ENCODE data around the gene CNPY1. TPM values are rescaled to one million over a fixed set of nuclear protein-coding genes. Genes with fewer than 3 reads are reported as not detected.

Gene CNPY1
- total and polyA plus RNA-seq, 5 experiments from 2014 or later: not detected

DNA sequence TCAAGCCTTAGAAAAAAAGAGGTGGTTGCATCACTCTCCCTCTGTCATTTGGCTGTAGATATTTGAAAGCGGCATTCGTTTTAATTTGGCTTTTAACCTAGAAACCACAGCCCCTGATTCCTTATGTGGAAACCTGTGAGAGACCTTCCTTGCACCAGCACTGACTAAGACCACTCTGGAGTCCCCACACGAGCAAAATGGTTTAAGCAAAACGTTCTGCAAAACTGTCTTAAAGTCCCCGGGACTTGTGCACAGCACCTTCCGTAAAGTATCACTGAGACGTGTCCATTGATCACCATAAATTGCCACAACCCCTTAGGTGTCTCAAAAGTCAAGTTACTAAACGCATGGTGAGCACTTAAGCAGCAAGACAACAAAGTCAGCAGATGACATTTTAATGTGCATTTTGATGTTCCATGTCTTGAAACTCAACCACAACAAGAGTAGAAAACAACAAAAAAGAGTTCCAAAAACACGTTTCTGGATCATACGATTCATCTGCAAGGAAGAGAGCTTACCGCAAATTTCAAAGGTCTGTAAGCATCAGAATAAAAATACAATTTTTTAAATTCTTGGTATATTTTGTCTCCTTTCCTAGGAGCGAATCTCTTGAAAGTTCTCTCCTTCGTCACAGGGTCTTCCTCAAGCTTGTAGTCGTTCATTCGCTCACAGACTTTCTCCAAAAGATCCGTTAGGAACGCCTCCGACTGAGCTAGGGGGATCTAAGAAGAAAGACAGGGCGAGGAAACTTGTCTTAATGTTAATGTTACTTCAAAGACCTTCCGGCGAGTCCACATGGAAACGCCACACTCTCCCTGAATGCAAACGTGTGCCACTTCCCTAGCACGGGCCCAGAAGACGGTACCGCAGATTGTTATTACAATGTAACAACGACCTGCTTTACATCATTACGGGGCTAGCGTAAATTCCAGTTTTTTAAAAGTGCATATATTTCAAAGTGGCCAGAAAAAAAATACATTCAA is 37.7 kb downstream of the CNPY1 start:
- peak overlapping the region in 2 of 10 donors; percentile 3 to 71 for H3K27ac Mint-ChIP-seq
- POLR2A ChIA-PET: no interaction called here
- H3K4me1 Mint-ChIP-seq: peaks cover 8 to 28% (median 18%) of the 10 kb centered on the region in 4 donors
- ATAC-seq (no peak), DNase-seq (no peak)
- H3K4me3 Mint-ChIP-seq: peak overlapping the region in 6 of 10 donors; percentile 10 to 69 (median 60)
- peaks cover 48 to 100% (median 76%) of the 10 kb centered on the region in 5 donors for H3K27me3 Mint-ChIP-seq
- peaks cover 0 to 7% (median 6%) of the 10 kb centered on the region in 3 donors for H3K36me3 Mint-ChIP-seq
- H3K9me3 Mint-ChIP-seq: peaks cover 0 to 18% (median 0%) of the 10 kb centered on the region in 9 donors

DNA sequence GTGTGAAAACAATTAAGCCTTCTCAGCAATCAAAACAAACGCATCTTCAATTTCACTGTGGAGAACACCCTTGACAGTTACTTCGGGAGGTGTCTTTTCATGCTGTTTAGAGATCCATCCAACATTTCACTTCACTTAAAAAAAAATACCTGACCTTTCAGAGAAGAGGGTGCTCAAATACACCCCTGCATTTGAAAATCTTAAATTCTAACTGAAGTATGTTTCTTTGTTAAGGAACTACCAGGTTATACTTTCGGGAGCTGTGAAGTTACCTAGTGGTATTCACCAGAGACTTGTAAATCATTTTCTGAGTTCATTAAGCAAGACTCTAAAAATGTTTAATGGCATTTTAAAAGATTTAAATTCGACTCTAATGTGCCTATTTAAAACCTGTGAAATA is 38.8 kb downstream of the CNPY1 start:
- no peak for DNase-seq
- peaks cover 0 to 18% (median 0%) of the 10 kb centered on the region in 9 donors for H3K9me3 Mint-ChIP-seq
- H3K27me3 Mint-ChIP-seq: peaks cover 52 to 100% (median 81%) of the 10 kb centered on the region in 5 donors
- POLR2A ChIA-PET: no interaction called here
- ATAC-seq: no peak
- H3K27ac Mint-ChIP-seq: no peak overlapping the region
- peaks cover 0 to 7% (median 6%) of the 10 kb centered on the region in 3 donors for H3K36me3 Mint-ChIP-seq
- no peak overlapping the region for H3K4me3 Mint-ChIP-seq
- H3K4me1 Mint-ChIP-seq: peaks cover 8 to 28% (median 18%) of the 10 kb centered on the region in 4 donors

DNA sequence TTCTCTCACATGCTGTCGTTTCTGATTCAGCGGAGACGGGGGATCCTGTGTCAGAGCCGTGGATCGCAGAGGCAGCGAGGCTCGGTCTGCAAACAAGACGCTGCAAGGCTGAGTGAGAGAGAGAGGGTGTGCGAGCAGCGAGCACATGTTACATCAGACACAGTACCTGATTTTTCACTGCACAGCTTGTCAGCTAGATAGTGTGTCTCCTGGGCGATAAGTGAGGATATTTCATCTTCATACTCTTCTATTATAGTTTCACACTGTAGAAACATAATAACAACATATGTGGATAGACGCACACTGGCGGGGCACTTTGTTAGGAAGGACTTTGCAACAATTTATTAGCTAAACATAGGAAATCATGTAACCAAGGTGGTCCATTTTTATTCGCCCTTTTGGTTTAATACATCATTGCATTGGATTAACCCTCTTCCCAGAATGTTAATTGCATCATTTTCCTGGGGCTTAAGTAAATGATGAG is 39.5 kb downstream of the CNPY1 start:
- Mint-ChIP-seq H3K27me3 (peaks cover 51 to 100% (median 78%) of the 10 kb centered on the region in 5 donors), H3K4me1 (peaks cover 8 to 28% (median 18%) of the 10 kb centered on the region in 4 donors), H3K4me3 (peak overlapping the region in 2 of 10 donors; percentile 16 to 37), H3K9me3 (peaks cover 0 to 18% (median 0%) of the 10 kb centered on the region in 9 donors), H3K27ac (no peak overlapping the region), H3K36me3 (peaks cover 0 to 7% (median 6%) of the 10 kb centered on the region in 3 donors)
- POLR2A ChIA-PET: no interaction called here
- ATAC-seq: peak in 1 of 2 donors; percentile 35
- no peak for DNase-seq

GRCh38 chr7:155505422-155505793 is 41.0 kb downstream of the CNPY1 start:
- Mint-ChIP-seq H3K36me3 (peaks cover 0 to 6% (median 5%) of the 10 kb centered on the region in 3 donors), H3K4me1 (peaks cover 8 to 26% (median 18%) of the 10 kb centered on the region in 4 donors), H3K27ac (no peak overlapping the region), H3K4me3 (no peak overlapping the region), H3K9me3 (peaks cover 0 to 15% (median 0%) of the 10 kb centered on the region in 9 donors), H3K27me3 (peaks cover 50 to 100% (median 80%) of the 10 kb centered on the region in 5 donors)
- DNase-seq (no peak), ATAC-seq (no peak)
- POLR2A ChIA-PET: no interaction called here

GRCh38 chr7:155497149-155497901 is 49.0 kb downstream of the CNPY1 start:
- Mint-ChIP-seq H3K4me3 (no peak overlapping the region), H3K9me3 (peaks cover 0 to 3% (median 0%) of the 10 kb centered on the region in 9 donors), H3K4me1 (peaks cover 0 to 10% (median 4%) of the 10 kb centered on the region in 4 donors), H3K36me3 (no peaks in the 10 kb centered on the region), H3K27ac (no peak overlapping the region), H3K27me3 (peaks cover 16 to 52% (median 27%) of the 10 kb centered on the region in 5 donors)
- POLR2A ChIA-PET: no interaction called here
- ATAC-seq: no peak
- DNase-seq: no peak

GRCh38 chr7:155496267-155497005 is 49.9 kb downstream of the CNPY1 start:
- Mint-ChIP-seq H3K27me3 (peaks cover 13 to 50% (median 29%) of the 10 kb centered on the region in 5 donors), H3K4me3 (no peak overlapping the region), H3K27ac (no peak overlapping the region), H3K36me3 (no peaks in the 10 kb centered on the region), H3K4me1 (peaks cover 2 to 17% (median 10%) of the 10 kb centered on the region in 4 donors), H3K9me3 (peaks cover 0 to 3% (median 0%) of the 10 kb centered on the region in 9 donors)
- DNase-seq (no peak), ATAC-seq (no peak)
- POLR2A ChIA-PET: interaction anchor here (0.6 kb wide), 1 partner anchor 63 kb away, joined by 3 read pairs; no protein-coding TSS in a partner anchor

GRCh38 chr7:155495440-155496248 is 50.7 kb downstream of the CNPY1 start:
- DNase-seq: no peak
- no peak for ATAC-seq
- H3K4me3 Mint-ChIP-seq: no peak overlapping the region
- H3K27ac Mint-ChIP-seq: no peak overlapping the region
- peaks cover 5 to 22% (median 17%) of the 10 kb centered on the region in 4 donors for H3K4me1 Mint-ChIP-seq
- no peaks in the 10 kb centered on the region for H3K36me3 Mint-ChIP-seq
- POLR2A ChIA-PET: interaction anchor here (0.6 kb wide), 1 partner anchor 64 kb away, joined by 3 read pairs; no protein-coding TSS in a partner anchor
- H3K9me3 Mint-ChIP-seq: peaks cover 0 to 3% (median 0%) of the 10 kb centered on the region in 9 donors
- peaks cover 8 to 48% (median 22%) of the 10 kb centered on the region in 5 donors for H3K27me3 Mint-ChIP-seq

DNA sequence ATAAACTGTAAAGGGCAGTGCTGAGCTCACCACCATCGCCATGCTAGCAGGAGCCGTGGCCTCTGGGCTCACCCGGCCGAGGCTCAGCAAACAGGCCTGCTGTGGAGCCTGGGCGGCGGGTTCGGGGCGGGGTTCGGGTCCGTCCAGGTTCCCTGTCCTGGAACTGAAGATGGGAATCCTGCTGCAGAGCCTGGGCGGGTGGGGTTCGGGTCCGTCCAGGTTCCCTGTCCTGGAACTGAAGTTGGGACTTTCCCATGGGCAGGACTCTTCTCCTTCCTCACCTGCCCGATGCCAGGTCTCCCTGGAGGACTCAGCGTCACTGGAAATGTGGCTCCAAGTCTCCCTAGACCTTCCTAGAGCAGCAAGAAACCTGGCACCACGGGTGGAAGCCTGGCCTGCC is 51.8 kb downstream of the CNPY1 start:
- DNase-seq: no peak
- POLR2A ChIA-PET: no interaction called here
- Mint-ChIP-seq H3K36me3 (no peaks in the 10 kb centered on the region), H3K4me3 (no peak overlapping the region), H3K9me3 (peaks cover 0 to 3% (median 0%) of the 10 kb centered on the region in 9 donors), H3K27ac (no peak overlapping the region), H3K4me1 (peaks cover 7 to 32% (median 23%) of the 10 kb centered on the region in 4 donors), H3K27me3 (peaks cover 5 to 39% (median 19%) of the 10 kb centered on the region in 5 donors)
- no peak for ATAC-seq

- Mint-ChIP-seq H3K36me3 (no peaks in the 10 kb centered on the region), H3K27ac (no peak overlapping the region), H3K4me1 (peaks cover 8 to 38% (median 23%) of the 10 kb centered on the region in 4 donors), H3K4me3 (no peak overlapping the region), H3K27me3 (peaks cover 1 to 39% (median 17%) of the 10 kb centered on the region in 5 donors), H3K9me3 (peaks cover 0 to 3% (median 0%) of the 10 kb centered on the region in 9 donors)
- DNase-seq: no peak
- POLR2A ChIA-PET: no interaction called here
- ATAC-seq: no peak
Measured at GRCh38 chr7:155493744-155494538, 52.4 kb downstream of the CNPY1 start.

DNA sequence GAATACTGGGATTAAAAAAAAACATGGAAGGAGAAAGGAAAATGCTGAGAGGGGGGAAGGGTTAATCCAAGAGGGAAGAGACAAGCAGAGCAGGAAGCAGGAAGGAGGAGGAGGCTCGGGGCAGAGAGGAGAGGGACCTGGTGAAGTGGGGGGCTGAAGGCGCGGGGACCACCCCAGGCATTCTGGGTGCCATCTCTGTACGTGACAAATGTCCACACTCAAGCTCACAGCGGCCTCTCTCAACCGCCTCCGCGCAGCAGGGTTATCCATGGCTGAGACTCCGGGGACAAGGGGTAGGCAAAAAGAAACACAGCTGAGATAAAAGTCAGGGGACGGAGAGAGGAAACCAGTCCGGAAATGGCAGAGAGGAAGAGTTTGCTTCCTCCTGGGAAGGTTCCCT is 54.5 kb downstream of the CNPY1 start:
- POLR2A ChIA-PET: no interaction called here
- Mint-ChIP-seq H3K36me3 (no peaks in the 10 kb centered on the region), H3K27ac (peak overlapping the region in 3 of 10 donors; percentile 5 to 80 (median 42)), H3K4me1 (peaks cover 8 to 32% (median 20%) of the 10 kb centered on the region in 4 donors), H3K4me3 (peak overlapping the region; percentile 69 to 97 (median 86)), H3K27me3 (peaks cover 6 to 46% (median 24%) of the 10 kb centered on the region in 5 donors), H3K9me3 (peaks cover 0 to 3% (median 0%) of the 10 kb centered on the region in 9 donors)
- DNase-seq: no peak
- no peak for ATAC-seq

All from naive thymus-derived CD8-positive, alpha-beta T cell (primary cell).